ENCODE measurements around the gene GABRA5.
"Not testable (repeated sequence)": the region's sequence is repeated elsewhere in the genome, so short reads cannot be mapped to it uniquely, and the experiment has no call there.

Gene GABRA5

DNA sequence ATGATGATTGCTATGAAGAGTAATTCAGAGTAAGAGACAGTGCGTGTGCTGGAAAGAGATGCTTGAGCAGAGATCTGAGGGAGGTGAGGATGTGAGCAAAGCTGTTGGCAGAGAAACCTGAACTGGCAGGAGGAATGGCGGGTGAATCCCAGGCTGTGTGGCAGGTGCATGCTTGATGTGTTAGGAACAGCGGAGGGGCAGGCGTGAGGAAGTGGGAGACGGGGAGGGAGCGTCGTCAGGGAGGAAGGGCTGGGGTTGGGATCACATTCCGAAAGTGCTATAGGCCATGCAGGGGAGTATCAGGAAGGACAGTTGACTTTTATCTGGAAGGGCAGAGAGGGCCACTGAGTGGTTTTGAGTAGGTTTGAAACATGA lies 8.6 kb downstream of the GABRA5 start:
- DNase-seq (ENCODE audit: low read depth in 1 of 2, low spot score in 1 of 2), result no peak

GRCh38 chr15:26877831-26878230 lies 11.0 kb downstream of the GABRA5 start:
- no peak for DNase-seq (ENCODE audit: low read depth in 1 of 2, low spot score in 1 of 2)

DNA sequence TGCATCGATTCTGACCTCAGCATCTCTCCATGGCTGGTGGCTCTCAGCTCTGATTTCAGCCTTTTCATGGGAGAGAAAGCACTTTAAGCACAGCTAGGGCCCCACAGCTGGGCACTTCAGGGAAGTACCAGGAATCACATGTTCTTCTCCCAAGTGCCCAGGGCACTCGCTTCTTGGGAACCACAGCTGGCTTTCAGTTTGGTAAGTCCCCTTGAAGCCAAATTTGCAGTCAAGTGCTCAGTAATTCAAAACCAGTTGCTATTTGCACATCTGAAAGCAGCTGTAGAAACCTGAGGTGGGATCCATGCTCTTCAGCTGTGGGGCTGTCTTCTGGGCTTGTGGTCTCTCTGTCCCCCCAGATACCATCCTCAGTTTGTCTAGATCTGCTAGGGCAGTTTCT lies 12.8 kb downstream of the GABRA5 start:
- DNase-seq (ENCODE audit: low read depth in 1 of 2, low spot score in 1 of 2), result no peak

GRCh38 chr15:26882112-26882511 lies 15.2 kb downstream of the GABRA5 start:
- no peak for DNase-seq (ENCODE audit: low read depth in 1 of 2, low spot score in 1 of 2)

- no peak for DNase-seq (ENCODE audit: low read depth in 1 of 2, low spot score in 1 of 2)
Observed at GRCh38 chr15:26882616-26883365, 15.9 kb downstream of the GABRA5 start.

- DNase-seq (ENCODE audit: low read depth in 1 of 2, low spot score in 1 of 2), result no peak
Observed at GRCh38 chr15:26883466-26883865, 16.6 kb downstream of the GABRA5 start.

DNA sequence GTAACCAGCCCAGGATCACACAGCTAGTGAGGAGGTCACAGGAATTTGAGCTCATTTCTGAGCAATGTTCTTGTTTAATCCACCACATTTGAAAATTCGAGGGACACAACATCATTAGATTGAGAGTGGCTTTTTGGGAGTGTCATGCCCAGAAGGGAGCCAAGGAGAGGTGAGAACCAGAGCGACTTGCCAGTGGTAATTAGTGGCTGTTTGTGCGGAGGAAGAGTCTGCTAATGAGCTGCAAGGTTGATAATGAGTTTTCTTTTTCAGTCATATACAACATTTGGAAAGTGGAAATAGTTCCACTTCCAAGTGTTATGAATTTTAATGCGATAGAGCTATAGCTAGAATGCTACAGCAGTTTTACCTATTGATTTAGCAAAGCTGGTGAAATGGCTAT lies 19.7 kb downstream of the GABRA5 start:
- DNase-seq (ENCODE audit: low read depth in 1 of 2, low spot score in 1 of 2), result no peak

DNA sequence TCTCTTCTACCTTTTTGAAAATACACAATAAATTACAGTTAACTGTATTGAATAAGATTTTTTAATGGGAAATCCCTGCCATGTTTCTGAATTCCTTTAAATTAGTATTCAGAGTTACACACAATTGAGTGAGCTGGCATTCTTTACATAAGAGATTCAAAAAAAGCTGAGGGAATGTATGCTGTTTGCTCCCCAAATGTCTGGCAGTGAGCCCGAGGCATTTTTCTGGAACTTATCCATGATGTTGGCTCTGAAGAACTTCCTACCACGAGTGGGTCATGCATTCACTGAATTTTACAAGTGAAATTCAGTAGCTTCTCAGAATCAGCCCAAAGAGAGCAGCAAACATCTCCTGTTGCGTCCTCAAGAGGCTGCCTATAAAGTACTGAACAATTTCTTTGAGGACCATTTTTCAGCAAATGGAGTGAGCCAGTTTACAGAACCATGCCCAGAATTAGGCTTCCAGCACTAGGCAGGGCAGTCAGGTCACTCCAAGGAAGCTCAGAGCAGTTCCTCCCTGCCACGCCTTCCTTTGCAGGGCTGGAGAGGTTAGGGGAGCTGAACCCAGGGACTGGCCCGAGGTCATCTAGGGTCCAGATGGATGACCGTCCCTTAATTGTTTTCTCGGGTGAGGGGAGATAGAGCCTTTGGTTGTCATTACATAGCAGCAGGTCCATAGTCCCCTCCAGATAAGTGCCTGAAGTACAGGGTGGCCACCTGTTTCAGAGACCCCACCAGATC lies 21.2 kb downstream of the GABRA5 start:
- no peak for DNase-seq (ENCODE audit: low read depth in 1 of 2, low spot score in 1 of 2)

- DNase-seq (ENCODE audit: low read depth in 1 of 2, low spot score in 1 of 2), result no peak
Observed at GRCh38 chr15:26888761-26889160, 21.9 kb downstream of the GABRA5 start.

DNA sequence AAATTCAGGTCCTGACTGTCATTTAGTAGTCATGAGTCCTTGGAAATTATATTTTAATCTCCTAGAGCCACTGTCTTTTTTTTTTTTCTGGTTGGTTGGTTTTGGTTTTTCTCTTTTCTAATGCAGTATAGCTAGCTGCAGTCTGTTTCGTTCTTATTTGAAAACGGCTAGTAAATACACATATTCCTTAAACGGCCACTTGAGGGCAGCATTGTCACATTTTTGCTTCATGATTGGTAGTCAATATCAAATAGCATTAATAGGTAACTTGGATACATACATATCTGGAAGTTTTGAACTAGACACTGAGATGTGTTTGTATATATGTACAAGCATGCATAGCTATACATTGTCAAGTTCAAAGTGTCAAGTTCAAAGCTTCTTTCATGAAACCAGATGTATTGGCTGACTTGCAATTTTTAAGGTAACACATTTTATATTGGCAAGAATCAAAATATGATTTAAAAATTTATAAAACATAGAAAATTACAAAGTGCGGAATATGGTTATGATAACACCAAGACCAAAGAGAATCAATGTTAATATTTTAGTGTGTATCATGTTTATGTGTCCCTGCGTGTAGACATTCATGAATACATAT lies 22.5 kb downstream of the GABRA5 start:
- DNase-seq (ENCODE audit: low read depth in 1 of 2, low spot score in 1 of 2), result no peak

DNA sequence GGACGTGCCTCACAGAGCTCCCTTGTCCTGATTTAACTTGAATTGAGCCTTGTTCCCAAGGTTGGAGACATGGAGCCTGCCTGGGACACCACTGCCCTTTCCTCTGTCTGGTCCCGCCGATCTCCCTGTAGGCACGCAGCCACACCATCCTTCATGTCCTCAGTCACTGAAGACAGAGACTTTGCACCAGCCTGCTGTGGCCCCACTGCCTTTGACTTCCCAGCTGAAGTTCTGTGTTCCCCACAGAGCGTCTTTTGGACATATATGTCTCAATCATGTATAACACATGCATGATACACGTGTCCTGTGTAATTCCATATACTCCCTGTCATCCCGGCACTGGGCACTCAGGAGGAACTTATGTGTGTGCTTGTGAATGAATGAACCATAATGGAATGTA lies 23.6 kb downstream of the GABRA5 start:
- no peak for DNase-seq (ENCODE audit: low read depth in 1 of 2, low spot score in 1 of 2)

DNA sequence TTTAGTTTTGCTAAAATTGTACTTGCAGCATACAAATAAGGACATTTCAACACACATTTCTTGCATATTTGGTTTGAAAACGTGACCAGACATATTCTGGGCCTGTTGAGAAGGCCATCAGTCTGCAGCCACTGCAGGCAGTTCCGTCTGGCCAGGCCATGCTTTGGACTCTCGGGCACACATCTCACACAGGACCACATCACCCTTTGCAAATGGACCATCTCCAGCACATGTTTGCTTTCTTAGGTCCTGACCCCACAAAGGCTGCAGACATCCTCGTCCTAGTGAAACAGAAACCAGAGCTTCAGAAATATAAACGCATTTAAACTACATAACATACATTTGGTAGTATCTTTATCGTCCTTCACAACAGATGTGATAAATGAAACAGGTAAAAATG lies 24.1 kb downstream of the GABRA5 start:
- DNase-seq (ENCODE audit: low read depth in 1 of 2, low spot score in 1 of 2), result no peak

DNA sequence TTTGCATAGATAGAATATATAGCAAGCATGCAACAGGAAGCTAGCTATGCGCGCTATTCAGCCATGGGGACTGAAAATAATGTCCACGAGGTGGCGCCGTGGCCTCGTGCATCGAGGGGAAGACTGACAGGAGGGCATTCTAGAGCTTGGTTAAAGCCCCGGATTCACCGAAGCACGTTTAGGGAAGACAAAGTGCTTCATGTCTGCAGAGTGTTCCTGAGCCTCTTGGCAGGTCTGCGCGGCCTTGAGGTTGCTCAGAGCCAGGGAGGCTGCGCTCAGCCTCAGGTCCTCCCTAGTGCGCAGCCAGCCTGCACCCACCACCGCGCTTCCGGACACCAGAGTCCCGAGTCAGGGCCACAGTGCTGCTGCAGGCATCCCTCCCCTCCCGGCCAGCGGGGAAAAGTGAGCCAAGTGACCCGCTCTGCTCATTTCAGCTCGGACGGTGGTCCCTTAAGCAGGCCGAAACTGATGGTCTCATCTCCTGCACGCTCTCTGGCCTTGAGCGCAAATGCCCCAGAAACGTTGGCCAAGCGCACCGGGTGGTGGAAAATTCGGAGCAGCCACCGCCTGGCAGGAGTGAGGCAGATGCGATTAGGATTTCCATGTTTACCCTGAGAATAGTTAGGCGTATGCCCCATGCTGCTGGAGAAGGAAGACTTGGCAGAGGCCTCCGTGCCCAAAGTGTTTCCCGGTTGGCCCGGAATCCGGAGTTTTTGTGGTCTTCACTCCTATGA lies 24.8 kb downstream of the GABRA5 start:
- no peak for DNase-seq (ENCODE audit: low read depth in 1 of 2, low spot score in 1 of 2)

GRCh38 chr15:26892182-26892518 lies 25.3 kb downstream of the GABRA5 start:
- no peak for DNase-seq (ENCODE audit: low read depth in 1 of 2, low spot score in 1 of 2)

- DNase-seq (ENCODE audit: low read depth in 1 of 2, low spot score in 1 of 2), result no peak
Observed at GRCh38 chr15:26892678-26893077, 25.8 kb downstream of the GABRA5 start.

- DNase-seq (ENCODE audit: low read depth in 1 of 2, low spot score in 1 of 2), result no peak
Observed at GRCh38 chr15:26893351-26894065, 26.6 kb downstream of the GABRA5 start.

DNA sequence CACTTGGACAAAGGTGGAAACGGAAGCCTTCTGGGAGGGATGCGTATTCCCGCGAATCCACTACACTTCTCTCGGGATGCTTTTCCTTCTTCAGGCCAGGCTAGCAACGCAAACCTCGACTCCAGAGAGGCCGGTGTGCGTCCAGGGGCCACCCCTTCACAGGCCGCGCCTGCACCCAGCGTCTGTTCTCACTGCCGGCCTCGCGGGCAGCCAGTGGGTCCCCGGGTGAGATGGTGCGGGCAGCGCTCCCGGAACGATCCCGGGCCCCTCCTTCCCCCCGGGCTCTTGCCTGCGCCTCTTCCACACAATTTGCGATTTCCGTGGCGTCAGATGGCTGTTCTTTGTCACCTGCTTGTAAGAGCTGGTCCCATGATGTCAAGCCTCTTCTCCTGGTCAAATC lies 27.3 kb downstream of the GABRA5 start:
- no peak for DNase-seq (ENCODE audit: low read depth in 1 of 2, low spot score in 1 of 2)

DNA sequence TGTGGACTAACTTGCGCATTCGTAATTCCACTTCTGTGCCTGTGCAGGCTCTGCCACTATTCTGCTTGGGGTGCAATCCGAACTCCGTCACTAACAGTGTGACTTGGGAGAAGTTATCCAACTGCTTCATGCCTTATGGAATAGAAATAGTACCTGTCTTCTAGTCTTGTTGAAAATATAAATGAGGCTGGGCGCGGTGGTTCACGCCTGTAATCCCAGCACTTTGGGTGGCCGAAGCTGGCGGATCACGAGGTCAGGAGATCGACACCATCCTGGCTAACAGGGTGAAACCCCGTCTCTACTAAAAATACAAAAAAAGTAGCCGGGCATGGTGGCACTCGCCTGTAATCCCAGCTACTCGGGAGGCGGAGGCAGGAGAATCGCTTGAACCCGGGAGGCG lies 28.5 kb downstream of the GABRA5 start:
- not testable (repeated sequence) for DNase-seq (ENCODE audit: low read depth in 1 of 2, low spot score in 1 of 2)

DNA sequence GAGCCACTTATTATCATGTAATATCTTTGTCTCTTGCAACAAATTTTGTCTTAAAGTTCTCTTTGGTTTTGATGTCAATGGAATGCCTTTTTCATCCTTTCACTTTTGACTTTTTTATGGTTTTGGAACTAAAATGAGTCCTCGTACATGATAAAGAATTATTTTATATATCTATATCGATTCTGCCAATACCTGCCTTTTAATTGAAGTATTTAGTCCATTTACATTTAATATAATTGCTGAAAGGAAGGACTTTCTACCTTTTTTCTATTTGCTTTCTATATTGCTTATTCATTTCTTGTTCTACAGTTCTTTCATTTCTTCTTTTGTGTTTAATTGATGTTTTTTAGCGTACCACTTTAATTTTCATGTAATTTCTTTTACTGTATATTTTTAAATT lies 32.8 kb downstream of the GABRA5 start:
- no peak for DNase-seq (ENCODE audit: low read depth in 1 of 2, low spot score in 1 of 2)

DNA sequence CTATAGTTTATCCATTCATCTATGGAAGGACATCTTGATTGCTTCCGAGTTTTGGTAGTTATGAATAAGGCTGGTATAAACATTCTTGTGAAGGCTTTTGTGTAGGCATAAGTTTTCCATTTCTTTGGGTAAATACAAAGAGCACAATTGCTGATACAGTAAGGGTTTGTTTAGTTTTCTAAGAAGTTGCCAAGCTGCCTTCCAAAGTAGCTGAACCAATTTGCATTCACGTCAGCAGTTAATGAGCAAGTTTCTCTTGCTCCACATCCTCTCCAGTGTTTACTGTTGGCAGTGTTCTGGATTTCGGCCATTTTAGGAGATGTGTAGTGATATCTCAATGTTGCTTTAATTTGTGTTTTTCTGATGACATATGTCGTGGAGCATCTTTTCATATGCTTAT lies 34.2 kb downstream of the GABRA5 start:
- no peak for DNase-seq (ENCODE audit: low read depth in 1 of 2, low spot score in 1 of 2)

- DNase-seq (ENCODE audit: low read depth in 1 of 2, low spot score in 1 of 2), result no peak
Observed at GRCh38 chr15:26910715-26911114, 43.9 kb downstream of the GABRA5 start.

All from activated T-helper 1 cell treated with anti-CD3 and anti-CD28 coated beads, Interleukin-2, amount 50 U/mL, for 16 hours (primary cell).